ENCODE results near the gene LZTS2. TPM values are rescaled to one million over a fixed set of nuclear protein-coding genes. Genes with fewer than 3 reads are reported as not detected.
A peak's percentile ranks its signal among the peaks of the same experiment; 100 is the strongest.

The LZTS2 gene
- total RNA-seq, 1 experiment from 2014 or later = 69.1 TPM

- Histone ChIP-seq H3K14ac (ENCODE audit: insufficient read depth, low read length) (no peak overlapping the region), H2AK5ac (ENCODE audit: insufficient read length, low read length) (no peak overlapping the region), H2BK20ac (ENCODE audit: low read depth, low read length, poor library complexity, severe bottlenecking) (no peak overlapping the region), H2BK120ac (ENCODE audit: low read depth, low read length, poor library complexity, severe bottlenecking) (no peak overlapping the region), H3K56ac (ENCODE audit: insufficient read length, low read depth, low read length) (no peak overlapping the region), H2BK15ac (ENCODE audit: low read depth, low read length) (no peak overlapping the region), H4K8ac (replicated peaks; ENCODE audit: insufficient read length, low read depth, low read length) (no peak overlapping the region), H3K27ac (ENCODE audit: insufficient read length, low read depth, low read length) (no peak overlapping the region), H3T11ph (ENCODE audit: low read length) (no peak overlapping the region), H3K79me2 (ENCODE audit: insufficient read depth, low read length) (no peaks in the 10 kb centered on the region), H4K91ac (ENCODE audit: insufficient read length, low read depth, low read length) (no peak overlapping the region), H3K4me2 (ENCODE audit: insufficient read depth, insufficient read length, low read length) (no peak overlapping the region), H3K79me1 (ENCODE audit: insufficient read depth, low read depth, low read length, poor library complexity, severe bottlenecking) (no peaks in the 10 kb centered on the region), H3K9ac (ENCODE audit: extremely low read depth, insufficient read length, low read length) (no peak overlapping the region), H3K23me2 (ENCODE audit: insufficient read length, low read depth, low read length, poor library complexity, severe bottlenecking) (peaks cover 12% of the 10 kb centered on the region), H3K4me1 (ENCODE audit: insufficient read depth, low read length) (no peaks in the 10 kb centered on the region), H2AFZ (ENCODE audit: low read length) (no peak overlapping the region), H3K23ac (ENCODE audit: insufficient read length, low read depth, low read length) (no peak overlapping the region), H4K5ac (ENCODE audit: insufficient read length, low read depth, low read length) (no peak overlapping the region), H3K18ac (ENCODE audit: insufficient read length, low read depth, low read length) (no peak overlapping the region), H2BK12ac (ENCODE audit: insufficient read length, low read depth, low read length) (no peak overlapping the region), H3K27me3 (ENCODE audit: insufficient read depth, low read length) (no peaks in the 10 kb centered on the region), H2BK5ac (ENCODE audit: insufficient read length, low read length) (no peak overlapping the region), H4K20me1 (ENCODE audit: control insufficient read depth, insufficient read depth, insufficient read length) (no peaks in the 10 kb centered on the region), H3K9me3 (ENCODE audit: control insufficient read depth, low read depth, low read length) (no peaks in the 10 kb centered on the region), H3K4ac (ENCODE audit: low read depth, low read length) (no peak overlapping the region)
- Mint-ChIP-seq H3K9me3 (no peaks in the 10 kb centered on the region; a peak in 2 of 5 replicates), H3K27me3 (ENCODE audit: low read depth) (peaks cover 7% of the 10 kb centered on the region), H3K4me1 (peaks cover 32 to 34% of the 10 kb centered on the region in 2 experiments), H3K36me3 (ENCODE audit: insufficient read depth in 1 of 3, low read depth in 3 of 3) (peaks cover 0 to 2% (median 0%) of the 10 kb centered on the region in 3 experiments; a peak in 3 of 7 replicates), H3K27ac (peak overlapping the region in 1 of 3 experiments; percentile 49; a peak in 1 of 7 replicates), H3K4me3 (peak overlapping the region in 1 of 2 experiments; percentile 84; a peak in 2 of 5 replicates)
- DNase-seq = no peak
- no CpG with 5 or more reads among the region's 4 CpGs for WGBS (ENCODE audit: extremely low coverage, insufficient read length, low lambda C conversion rate)
- no peak for TF ChIP-seq CTCF (conservative IDR thresholded peaks at IDR 0.05)
These were observed 28.4 kb upstream of the LZTS2 start for GRCh38 chr10:100970914-100971811.
